IMR-90 (cell line): Measurements from ENCODE around the gene FEZF2. TPM values are rescaled to one million over a fixed set of nuclear protein-coding genes. Genes with fewer than 3 reads are reported as not detected.

ENCODE experiments used
- ATAC-seq: fragments of 200-7000 bp; cut with Tn5 transposase; 2 replicates; pipeline ENCODE4 v1.9.1; 2020; ENCODE audit warnings: low read depth, mild to moderate bottlenecking, moderate library complexity
- BruUV-seq: library from RNA; stranded (reverse); fragments of 400-500 nt; replicated peaks from 2 replicates; lab custom pipeline; 2021; lab: Mats Ljungman, UMichigan
- CTCF ChIA-PET: fragments of 300-600 bp; formaldehyde crosslinking; extraction: SDS; loops from one replicate; lab custom pipeline; 2021; ENCODE audit warnings: antibody characterized with exemption; lab: Yijun Ruan, JAX
- POLR2A ChIA-PET: fragments of 300-600 bp; sonication (Branson Sonifier 250); formaldehyde crosslinking; loops from one replicate; lab custom pipeline; 2022; ENCODE audit warnings: antibody characterized with exemption; ENCODE audit not compliant: unreplicated experiment; lab: Charles Lee
- DNase-seq: peaks from one replicate; pipeline ENCODE4 v3.0.0; 2013
- H2AFZ ChIP-seq: replicated peaks from 2 replicates; pipeline ENCODE3; 2013; ENCODE audit warnings: low read length, mild to moderate bottlenecking; ENCODE audit not compliant: poor library complexity
- H2AK5ac ChIP-seq: 2 replicates; pipeline ENCODE4 v1.6.1; 2013; ENCODE audit warnings: low read depth, low read length, inconsistent platforms
- H2AK9ac ChIP-seq: replicated peaks from 2 replicates; pipeline ENCODE3; 2013; ENCODE audit warnings: mild to moderate bottlenecking, low read depth, low read length, moderate library complexity; ENCODE audit not compliant: poor library complexity
- H2BK120ac ChIP-seq: 2 replicates; pipeline ENCODE4 v1.6.1; 2013; ENCODE audit warnings: low read depth, low read length, inconsistent platforms
- H2BK15ac ChIP-seq: 3 replicates; pipeline ENCODE4 v1.6.1; 2013; ENCODE audit warnings: low read depth, low read length, inconsistent platforms
- H2BK20ac ChIP-seq: 2 replicates; pipeline ENCODE4 v1.6.1; 2013; ENCODE audit warnings: low read depth, mild to moderate bottlenecking, inconsistent platforms, low read length, moderate library complexity
- H2BK5ac ChIP-seq: 2 replicates; pipeline ENCODE4 v1.6.1; 2013; ENCODE audit warnings: mild to moderate bottlenecking, low read depth, low read length, inconsistent platforms; ENCODE audit not compliant: poor library complexity, severe bottlenecking
- H3K14ac ChIP-seq: replicated peaks from 2 replicates; pipeline ENCODE4 v1.6.1; 2013; ENCODE audit warnings: low read depth, low read length, inconsistent platforms
- H3K18ac ChIP-seq: 2 replicates; pipeline ENCODE4 v1.6.1; 2013; ENCODE audit warnings: low read depth, low read length, control low read depth
- H3K23ac ChIP-seq: 2 replicates; pipeline ENCODE4 v1.6.1; 2013; ENCODE audit warnings: low read depth, low read length, inconsistent platforms
- H3K27ac ChIP-seq: 2 replicates; pipeline ENCODE4 v1.5.1; 2013; ENCODE audit warnings: mild to moderate bottlenecking, control low read depth, low read length; ENCODE audit not compliant: insufficient read depth
- H3K27me3 ChIP-seq: 2 replicates; pipeline ENCODE4 v1.6.1; 2013; ENCODE audit warnings: low read length; ENCODE audit not compliant: control insufficient read depth, insufficient read depth
- H3K36me3 ChIP-seq: 2 replicates; pipeline ENCODE4 v1.6.1; 2013; ENCODE audit warnings: low read length, mixed read lengths; ENCODE audit not compliant: control insufficient read depth, insufficient read depth
- H3K4ac ChIP-seq: 2 replicates; pipeline ENCODE4 v1.6.1; 2013; ENCODE audit warnings: low read depth, low read length, inconsistent platforms
- H3K4me1 ChIP-seq: 2 replicates; pipeline ENCODE4 v1.6.1; 2013; ENCODE audit warnings: low read length, mixed read lengths; ENCODE audit not compliant: control insufficient read depth, insufficient read depth
- H3K4me2 ChIP-seq: 2 replicates; pipeline ENCODE4 v1.6.1; 2013; ENCODE audit warnings: low read depth, mild to moderate bottlenecking, control low read depth, low read length, moderate library complexity
- H3K4me3 ChIP-seq: 2 replicates; pipeline ENCODE4 v1.5.1; 2013; ENCODE audit warnings: low read depth, mild to moderate bottlenecking, control low read depth, low read length, moderate library complexity; ENCODE audit not compliant: insufficient read depth
- H3K56ac ChIP-seq: 2 replicates; pipeline ENCODE4 v1.6.1; 2013; ENCODE audit warnings: low read length, inconsistent platforms; ENCODE audit not compliant: insufficient read depth; ENCODE audit errors: extremely low read depth
- H3K79me1 ChIP-seq, 2 experiments: 2 replicates each; pipeline ENCODE4 v1.6.1; 2013; ENCODE audit warnings: low read length in 2 of 2, inconsistent platforms in 1 of 2, low read depth in 1 of 2
- H3K9ac ChIP-seq: 2 replicates; pipeline ENCODE4 v1.6.1; 2013; ENCODE audit warnings: low read depth, low read length, control low read depth
- H3K9me1 ChIP-seq: 2 replicates; pipeline ENCODE4 v1.6.1; 2013; ENCODE audit warnings: low read length, inconsistent platforms; ENCODE audit not compliant: insufficient read depth
- H3K9me3 ChIP-seq: 2 replicates; pipeline ENCODE4 v1.6.1; 2013; ENCODE audit warnings: low read length; ENCODE audit not compliant: control insufficient read depth, insufficient read depth
- H4K20me1 ChIP-seq: 2 replicates; pipeline ENCODE4 v1.6.1; 2013; ENCODE audit warnings: low read length, inconsistent platforms; ENCODE audit not compliant: insufficient read depth
- H4K5ac ChIP-seq: 2 replicates; pipeline ENCODE4 v1.6.1; 2013; ENCODE audit warnings: mild to moderate bottlenecking, low read depth, low read length, control low read depth
- H4K8ac ChIP-seq, 2 experiments: 2 replicates each; pipeline ENCODE4 v1.6.1; 2013; ENCODE audit warnings: low read depth in 2 of 2, low read length in 2 of 2, control low read depth in 1 of 2, inconsistent platforms in 1 of 2
- H4K91ac ChIP-seq: 2 replicates; pipeline ENCODE4 v1.6.1; 2013; ENCODE audit warnings: low read depth, low read length, inconsistent platforms; ENCODE audit not compliant: insufficient read depth
- BHLHE40 ChIP-seq: fragments of 150-350 bp; IDR thresholded peaks from 2 replicates; pipeline ENCODE4 v1.6.1; 2016; ENCODE audit warnings: mild to moderate bottlenecking, low read depth, low read length
- CHD1 ChIP-seq: IDR thresholded peaks from 2 replicates; pipeline ENCODE4 v1.6.1; 2012; ENCODE audit warnings: low read depth, low read length, improper control_type of control experiment
- MAFK ChIP-seq: IDR thresholded peaks from 2 replicates; pipeline ENCODE4 v1.6.1; 2012; ENCODE audit warnings: low read depth, low read length, improper control_type of control experiment
- MAZ ChIP-seq: IDR thresholded peaks from 2 replicates; pipeline ENCODE4 v1.6.1; 2012; ENCODE audit warnings: low read depth, mild to moderate bottlenecking, low read length, improper control_type of control experiment, moderate library complexity, borderline replicate concordance
- MXI1 ChIP-seq: IDR thresholded peaks from 2 replicates; pipeline ENCODE4 v1.6.1; 2012; ENCODE audit warnings: low read depth, mild to moderate bottlenecking, low read length, moderate library complexity, borderline replicate concordance
- POLR2A ChIP-seq: IDR thresholded peaks from 2 replicates; pipeline ENCODE4 v1.6.1; 2012; ENCODE audit warnings: mild to moderate bottlenecking, low read depth, low read length
- RFX5 ChIP-seq: IDR thresholded peaks from 2 replicates; pipeline ENCODE4 v1.8.0; 2012; ENCODE audit warnings: low read depth, mild to moderate bottlenecking, low read length, moderate library complexity
- USF2 ChIP-seq: fragments of 150-350 bp; IDR thresholded peaks from 2 replicates; pipeline ENCODE4 v1.6.1; 2017; ENCODE audit warnings: mild to moderate bottlenecking, antibody characterized with exemption, low read length, low read depth
- WGBS, 2 experiments: methylation state at CpG; one replicate each; pipeline versions ENCODE4 v1.1.5 to v1.1.7; 2013; ENCODE audit warnings: missing lambda C conversion rate in 2 of 2; ENCODE audit not compliant: insufficient read length in 1 of 2; ENCODE audit errors: extremely low coverage in 2 of 2; 5-methylcytosine and 5-hydroxymethylcytosine counted together
- dilution Hi-C: fragments of 300-500 bp; cut with HindIII; formaldehyde crosslinking; loops from one replicate; pipeline ENCODE4 v1.14.3; 2018; ENCODE audit warnings: low sequenced_read_pairs; ENCODE audit not compliant: unreplicated experiment
- in situ Hi-C: fragments of 300-500 bp; cut with MboI; formaldehyde crosslinking; loops from 3 replicates; pipeline ENCODE4 v1.14.3; 2019; ENCODE audit warnings: low sequenced_read_pairs, inconsistent platforms, mixed read lengths
- intact Hi-C: fragments of 100-400 bp; cut with micrococcal nuclease; formaldehyde crosslinking; loops from 2 replicates; pipeline ENCODE4 v1.10.0; 2022
- polyA plus RNA-seq, 3 experiments: library from polyadenylated mRNA; depleted of rRNA; stranded (reverse); fragments of >200 nt; gene quantifications; 2 replicates each; pipeline ENCODE4 v1.2.3, GENCODE V29; 2012; ENCODE audit warnings: low replicate concordance in 1 of 3
- total RNA-seq: library from RNA; depleted of rRNA; stranded (reverse); fragments of >200 nt; gene quantifications from 2 replicates; pipeline ENCODE4 v1.2.3, GENCODE V29; 2012

The FEZF2 gene
- total and polyA plus RNA-seq, 2 of the 4 experiments (the other 2 are of a cell fraction) = not detected

- H4K91ac ChIP-seq = no peak overlapping the region
- 60% methylated on average over 2 of the region's 8 CpGs; no CpG with 5 or more reads in 1 of the 2 experiments for WGBS, 2 experiments
- intact Hi-C loops (no loop called here), in situ Hi-C loops (no loop called here), dilution Hi-C loops (no loop called here)
- no peaks in the 10 kb centered on the region for H3K9me1 ChIP-seq
- H2BK15ac ChIP-seq = no peak overlapping the region
- no peak overlapping the region for H3K23ac ChIP-seq
- H2AK5ac ChIP-seq = no peak overlapping the region
- no TSS peak for BruUV-seq
- H2BK20ac ChIP-seq = no peak overlapping the region
- H3K9ac ChIP-seq = no peak overlapping the region
- ChIA-PET POLR2A (no interaction called here), CTCF (no interaction called here)
- H3K36me3 ChIP-seq = no peaks in the 10 kb centered on the region
- H3K4me1 ChIP-seq = no peaks in the 10 kb centered on the region
- H4K20me1 ChIP-seq = no peaks in the 10 kb centered on the region
- H3K4ac ChIP-seq = no peak overlapping the region
- no peak overlapping the region for H3K4me3 ChIP-seq
- H3K14ac ChIP-seq = no peak overlapping the region
- no peaks in the 10 kb centered on the region for H3K79me1 ChIP-seq
- TF ChIP-seq BHLHE40 (no peak), MAZ (no peak), USF2 (no peak), CHD1 (no peak), MXI1 (no peak), MAFK (no peak), RFX5 (no peak), POLR2A (no peak)
- no peaks in the 10 kb centered on the region for H3K27me3 ChIP-seq
- no peak overlapping the region for H2AFZ ChIP-seq
- no peak overlapping the region for H4K8ac ChIP-seq
- H3K27ac ChIP-seq = no peak overlapping the region
- H3K4me2 ChIP-seq = no peak overlapping the region
- ATAC-seq = no peak
- H2AK9ac ChIP-seq = no peak overlapping the region
- H3K18ac ChIP-seq = no peak overlapping the region
- H3K56ac ChIP-seq = no peak overlapping the region
- H4K5ac ChIP-seq = no peak overlapping the region
- H2BK5ac ChIP-seq = no peak overlapping the region
- H3K9me3 ChIP-seq = no peaks in the 10 kb centered on the region
- no peak overlapping the region for H2BK120ac ChIP-seq
- DNase-seq = no peak
Observed at GRCh38 chr3:62404321-62404720, 31.0 kb upstream of the FEZF2 start.
